ENCODE measurements around the gene LAMC1. TPM values are rescaled to one million over a fixed set of nuclear protein-coding genes. Genes with fewer than 3 reads are reported as not detected.

Gene LAMC1
- polyA plus RNA-seq, 4 donors: 2.5 to 84.5 (median 22.2) TPM

GRCh38 chr1:183179033-183179432 lies 155.8 kb downstream of the LAMC1 start:
- 75 to 87% (median 81%) methylated on average over 2 of the region's 2 CpGs for WGBS, 3 donors
- Histone ChIP-seq H3K36me3 (ENCODE audit: control insufficient read depth in 3 of 3, insufficient read depth in 2 of 3, low read depth in 1 of 3, low read length in 3 of 3) (no peaks in the 10 kb centered on the region), H3K9me3 (ENCODE audit: control insufficient read depth in 2 of 2, insufficient read depth in 1 of 2, low read depth in 1 of 2, low read length in 1 of 2) (no peaks in the 10 kb centered on the region), H3K27ac (ENCODE audit: low read depth in 1 of 3, low read length in 2 of 3) (no peak overlapping the region), H3K4me3 (ENCODE audit: low read depth in 1 of 3, low read length in 3 of 3) (no peak overlapping the region), H3K27me3 (ENCODE audit: control insufficient read depth in 3 of 3, insufficient read depth in 3 of 3, low read length in 3 of 3) (peaks cover 0 to 2% (median 0%) of the 10 kb centered on the region in 3 donors), H3K4me1 (ENCODE audit: control insufficient read depth in 3 of 3, insufficient read depth in 2 of 3, low read depth in 1 of 3, low read length in 2 of 3) (peaks cover 0 to 29% (median 0%) of the 10 kb centered on the region in 3 donors)
- FAIRE-seq (no peak), DNase-seq (no peak)

- H3K4me3 ChIP-seq (ENCODE audit: low read depth in 1 of 3, low read length in 3 of 3): no peak overlapping the region
- no peaks in the 10 kb centered on the region for H3K36me3 ChIP-seq (ENCODE audit: control insufficient read depth in 3 of 3, insufficient read depth in 2 of 3, low read depth in 1 of 3, low read length in 3 of 3)
- 11 to 15% (median 15%) methylated on average over 3 of the region's 3 CpGs for WGBS, 3 donors
- H3K4me1 ChIP-seq (ENCODE audit: control insufficient read depth in 3 of 3, insufficient read depth in 2 of 3, low read depth in 1 of 3, low read length in 2 of 3): peaks cover 0 to 29% (median 0%) of the 10 kb centered on the region in 3 donors
- H3K27me3 ChIP-seq (ENCODE audit: control insufficient read depth in 3 of 3, insufficient read depth in 3 of 3, low read length in 3 of 3): no peaks in the 10 kb centered on the region
- DNase-seq: peak in 1 of 2 donors; percentile 50
- H3K9me3 ChIP-seq (ENCODE audit: control insufficient read depth in 2 of 2, insufficient read depth in 1 of 2, low read depth in 1 of 2, low read length in 1 of 2): no peaks in the 10 kb centered on the region
- H3K27ac ChIP-seq (ENCODE audit: low read depth in 1 of 3, low read length in 2 of 3): peak overlapping the region in 1 of 3 donors; percentile 75
- no peak for FAIRE-seq
These were observed 157.0 kb downstream of the LAMC1 start for GRCh38 chr1:183180218-183180617.

DNA sequence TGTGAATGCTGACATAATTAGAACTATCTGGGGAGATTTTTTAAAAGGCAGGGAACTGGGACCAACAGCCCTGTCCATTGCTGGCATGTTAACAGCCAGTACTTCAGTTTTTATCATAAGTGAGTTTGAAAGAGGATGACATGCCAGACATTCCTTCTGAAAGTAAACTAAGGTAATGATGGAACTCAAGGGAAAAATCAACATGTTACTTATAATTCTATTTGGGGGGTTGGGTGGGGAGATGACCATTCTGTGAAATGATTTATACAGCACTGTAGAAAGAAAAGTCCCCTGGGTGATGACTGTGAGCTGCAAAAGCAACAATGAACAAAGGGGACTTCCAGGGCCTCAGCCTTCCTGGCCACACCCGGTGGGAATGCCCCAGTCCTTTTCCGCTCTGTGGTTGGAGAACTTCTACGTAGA lies 157.4 kb downstream of the LAMC1 start:
- Histone ChIP-seq H3K4me1 (ENCODE audit: control insufficient read depth in 3 of 3, insufficient read depth in 2 of 3, low read depth in 1 of 3, low read length in 2 of 3) (peaks cover 0 to 31% (median 0%) of the 10 kb centered on the region in 3 donors), H3K4me3 (ENCODE audit: low read depth in 1 of 3, low read length in 3 of 3) (no peak overlapping the region), H3K27me3 (ENCODE audit: control insufficient read depth in 3 of 3, insufficient read depth in 3 of 3, low read length in 3 of 3) (no peaks in the 10 kb centered on the region), H3K36me3 (ENCODE audit: control insufficient read depth in 3 of 3, insufficient read depth in 2 of 3, low read depth in 1 of 3, low read length in 3 of 3) (no peaks in the 10 kb centered on the region), H3K9me3 (ENCODE audit: control insufficient read depth in 2 of 2, insufficient read depth in 1 of 2, low read depth in 1 of 2, low read length in 1 of 2) (no peaks in the 10 kb centered on the region), H3K27ac (ENCODE audit: low read depth in 1 of 3, low read length in 2 of 3) (peak overlapping the region in 2 of 3 donors; percentile 45 to 75)
- 20 to 61% (median 58%) methylated on average over 3 of the region's 3 CpGs for WGBS, 3 donors
- DNase-seq (peak in 1 of 2 donors; percentile 76), FAIRE-seq (no peak)

DNA sequence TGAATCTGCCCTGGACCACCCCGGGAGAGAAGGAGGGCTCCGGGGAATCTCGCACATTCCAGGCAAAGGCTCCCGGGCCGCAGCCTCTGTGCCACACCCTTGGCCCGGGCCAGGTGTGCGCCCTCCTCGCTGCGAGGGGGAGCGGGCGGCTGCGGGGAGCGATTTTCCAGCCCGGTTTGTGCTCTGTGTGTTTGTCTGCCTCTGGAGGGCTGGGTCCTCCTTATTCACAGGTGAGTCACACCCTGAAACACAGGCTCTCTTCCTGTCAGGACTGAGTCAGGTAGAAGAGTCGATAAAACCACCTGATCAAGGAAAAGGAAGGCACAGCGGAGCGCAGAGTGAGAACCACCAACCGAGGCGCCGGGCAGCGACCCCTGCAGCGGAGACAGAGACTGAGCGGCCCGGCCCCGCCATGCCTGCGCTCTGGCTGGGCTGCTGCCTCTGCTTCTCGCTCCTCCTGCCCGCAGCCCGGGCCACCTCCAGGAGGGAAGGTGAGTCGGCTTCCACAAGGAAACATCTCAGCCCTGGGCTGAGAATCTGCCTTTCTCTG lies 162.8 kb downstream of the LAMC1 start, which contains the start of gene LAMC2:
Gene LAMC2, plus strand, starts transcription at position 324 of the 550 bp plus-strand sequence. Its CDS starts 89 bp downstream, at position 413.
- WGBS, 3 donors: 5 to 21% (median 13%) methylated on average over 26 to 30 of the region's 30 CpGs
- Histone ChIP-seq H3K27ac (ENCODE audit: low read depth in 1 of 3, low read length in 2 of 3) (peak within 1 kb of the TSS; percentile 53 to 89 (median 86)), H3K27me3 (ENCODE audit: control insufficient read depth in 3 of 3, insufficient read depth in 3 of 3, low read length in 3 of 3) (no peaks in the 10 kb centered on the region), H3K36me3 (ENCODE audit: control insufficient read depth in 3 of 3, insufficient read depth in 2 of 3, low read depth in 1 of 3, low read length in 3 of 3) (no peaks in the 10 kb centered on the region), H3K4me3 (ENCODE audit: low read depth in 1 of 3, low read length in 3 of 3) (peak within 1 kb of the TSS in 2 of 3 donors; percentile 52 to 58), H3K4me1 (ENCODE audit: control insufficient read depth in 3 of 3, insufficient read depth in 2 of 3, low read depth in 1 of 3, low read length in 2 of 3) (peaks cover 0 to 13% (median 0%) of the 10 kb centered on the region in 3 donors), H3K9me3 (ENCODE audit: control insufficient read depth in 2 of 2, insufficient read depth in 1 of 2, low read depth in 1 of 2, low read length in 1 of 2) (no peaks in the 10 kb centered on the region)
- DNase-seq (peak; percentile 88 to 92), FAIRE-seq (no peak)

DNA sequence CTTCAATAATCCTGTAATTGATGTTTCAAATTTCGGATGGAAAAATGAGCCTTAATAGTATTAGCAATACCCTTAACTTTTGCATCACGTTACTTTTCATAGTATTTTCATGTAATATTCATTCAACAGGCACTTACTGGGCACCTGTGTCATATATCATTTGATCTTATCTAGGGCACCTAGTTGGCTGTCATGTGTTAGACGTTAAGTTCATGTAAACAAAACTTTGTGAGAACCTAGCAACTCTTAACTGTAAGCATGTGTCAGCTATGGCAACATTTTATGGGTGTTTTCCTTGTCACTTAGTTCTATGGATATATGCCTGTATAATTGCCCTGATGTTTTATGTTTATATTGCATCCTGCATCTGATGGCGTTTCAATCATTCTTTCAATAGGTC lies 163.6 kb downstream of the LAMC1 start:
- DNase-seq (peak; percentile 59 to 80), FAIRE-seq (no peak)
- peak overlapping the region in 1 of 3 donors; percentile 86 for H3K27ac ChIP-seq (ENCODE audit: low read depth in 1 of 3, low read length in 2 of 3)
- 17 to 60% (median 34%) methylated on average over 4 of the region's 4 CpGs for WGBS, 3 donors
- H3K4me1 ChIP-seq (ENCODE audit: control insufficient read depth in 3 of 3, insufficient read depth in 2 of 3, low read depth in 1 of 3, low read length in 2 of 3): peaks cover 0 to 11% (median 0%) of the 10 kb centered on the region in 3 donors
- no peaks in the 10 kb centered on the region for H3K27me3 ChIP-seq (ENCODE audit: control insufficient read depth in 3 of 3, insufficient read depth in 3 of 3, low read length in 3 of 3)
- peak overlapping the region in 1 of 3 donors; percentile 58 for H3K4me3 ChIP-seq (ENCODE audit: low read depth in 1 of 3, low read length in 3 of 3)
- no peaks in the 10 kb centered on the region for H3K9me3 ChIP-seq (ENCODE audit: control insufficient read depth in 2 of 2, insufficient read depth in 1 of 2, low read depth in 1 of 2, low read length in 1 of 2)
- H3K36me3 ChIP-seq (ENCODE audit: control insufficient read depth in 3 of 3, insufficient read depth in 2 of 3, low read depth in 1 of 3, low read length in 3 of 3): no peaks in the 10 kb centered on the region

- Histone ChIP-seq H3K4me3 (ENCODE audit: low read depth in 1 of 3, low read length in 3 of 3) (no peak overlapping the region), H3K27me3 (ENCODE audit: control insufficient read depth in 3 of 3, insufficient read depth in 3 of 3, low read length in 3 of 3) (no peaks in the 10 kb centered on the region), H3K9me3 (ENCODE audit: control insufficient read depth in 2 of 2, insufficient read depth in 1 of 2, low read depth in 1 of 2, low read length in 1 of 2) (no peaks in the 10 kb centered on the region), H3K36me3 (ENCODE audit: control insufficient read depth in 3 of 3, insufficient read depth in 2 of 3, low read depth in 1 of 3, low read length in 3 of 3) (no peaks in the 10 kb centered on the region), H3K4me1 (ENCODE audit: control insufficient read depth in 3 of 3, insufficient read depth in 2 of 3, low read depth in 1 of 3, low read length in 2 of 3) (peaks cover 0 to 11% (median 0%) of the 10 kb centered on the region in 3 donors), H3K27ac (ENCODE audit: low read depth in 1 of 3, low read length in 2 of 3) (no peak overlapping the region)
- DNase-seq: no peak
- 86 to 97% (median 90%) methylated on average over 1 of the region's 1 CpG for WGBS, 3 donors
- FAIRE-seq: no peak
These were observed 165.0 kb downstream of the LAMC1 start for GRCh38 chr1:183188240-183188639.

GRCh38 chr1:183191833-183192232 lies 168.6 kb downstream of the LAMC1 start:
- FAIRE-seq (no peak), DNase-seq (no peak)
- no peak overlapping the region for H3K27ac ChIP-seq (ENCODE audit: low read depth in 1 of 3, low read length in 2 of 3)
- H3K4me1 ChIP-seq (ENCODE audit: control insufficient read depth in 3 of 3, insufficient read depth in 2 of 3, low read depth in 1 of 3, low read length in 2 of 3): peaks cover 0 to 18% (median 2%) of the 10 kb centered on the region in 3 donors
- no peaks in the 10 kb centered on the region for H3K9me3 ChIP-seq (ENCODE audit: control insufficient read depth in 2 of 2, insufficient read depth in 1 of 2, low read depth in 1 of 2, low read length in 1 of 2)
- 70 to 78% (median 76%) methylated on average over 1 of the region's 1 CpG for WGBS, 3 donors
- no peak overlapping the region for H3K4me3 ChIP-seq (ENCODE audit: low read depth in 1 of 3, low read length in 3 of 3)
- no peaks in the 10 kb centered on the region for H3K36me3 ChIP-seq (ENCODE audit: control insufficient read depth in 3 of 3, insufficient read depth in 2 of 3, low read depth in 1 of 3, low read length in 3 of 3)
- H3K27me3 ChIP-seq (ENCODE audit: control insufficient read depth in 3 of 3, insufficient read depth in 3 of 3, low read length in 3 of 3): no peaks in the 10 kb centered on the region

- Histone ChIP-seq H3K9me3 (ENCODE audit: control insufficient read depth in 2 of 2, insufficient read depth in 1 of 2, low read depth in 1 of 2, low read length in 1 of 2) (no peaks in the 10 kb centered on the region), H3K4me3 (ENCODE audit: low read depth in 1 of 3, low read length in 3 of 3) (no peak overlapping the region), H3K27ac (ENCODE audit: low read depth in 1 of 3, low read length in 2 of 3) (no peak overlapping the region), H3K36me3 (ENCODE audit: control insufficient read depth in 3 of 3, insufficient read depth in 2 of 3, low read depth in 1 of 3, low read length in 3 of 3) (no peaks in the 10 kb centered on the region), H3K4me1 (ENCODE audit: control insufficient read depth in 3 of 3, insufficient read depth in 2 of 3, low read depth in 1 of 3, low read length in 2 of 3) (peaks cover 0 to 18% (median 2%) of the 10 kb centered on the region in 3 donors), H3K27me3 (ENCODE audit: control insufficient read depth in 3 of 3, insufficient read depth in 3 of 3, low read length in 3 of 3) (no peaks in the 10 kb centered on the region)
- no peak for DNase-seq
- 92 to 100% (median 92%) methylated on average over 4 of the region's 4 CpGs for WGBS, 3 donors
- FAIRE-seq: no peak
These were observed 170.8 kb downstream of the LAMC1 start for GRCh38 chr1:183193963-183194525.
